Measurements from ENCODE around the gene NFS1.

- TF ChIP-seq CTCF (IDR thresholded peaks at IDR 0.05; ENCODE audit: insufficient read depth, low read length) = no peak
- TF ChIP-seq GABPA (IDR thresholded peaks at IDR 0.05; ENCODE audit: low read depth) = no peak
- no peak for TF ChIP-seq SPI1 (IDR thresholded peaks at IDR 0.05; ENCODE audit: borderline replicate concordance, low read depth)
Observed at GRCh38 chr20:35638751-35639150, 60.4 kb downstream of the NFS1 start.

All from HL-60 (cell line).